ENCODE data around the gene GCAT. TPM values are rescaled to one million over a fixed set of nuclear protein-coding genes. Genes with fewer than 3 reads are reported as not detected.

The GCAT gene
- total and polyA plus RNA-seq, 2 of the 13 experiments (the other 11 are each of a cell fraction or from before 2014, with no cell fraction given): 28.0 to 50.3 TPM

DNA sequence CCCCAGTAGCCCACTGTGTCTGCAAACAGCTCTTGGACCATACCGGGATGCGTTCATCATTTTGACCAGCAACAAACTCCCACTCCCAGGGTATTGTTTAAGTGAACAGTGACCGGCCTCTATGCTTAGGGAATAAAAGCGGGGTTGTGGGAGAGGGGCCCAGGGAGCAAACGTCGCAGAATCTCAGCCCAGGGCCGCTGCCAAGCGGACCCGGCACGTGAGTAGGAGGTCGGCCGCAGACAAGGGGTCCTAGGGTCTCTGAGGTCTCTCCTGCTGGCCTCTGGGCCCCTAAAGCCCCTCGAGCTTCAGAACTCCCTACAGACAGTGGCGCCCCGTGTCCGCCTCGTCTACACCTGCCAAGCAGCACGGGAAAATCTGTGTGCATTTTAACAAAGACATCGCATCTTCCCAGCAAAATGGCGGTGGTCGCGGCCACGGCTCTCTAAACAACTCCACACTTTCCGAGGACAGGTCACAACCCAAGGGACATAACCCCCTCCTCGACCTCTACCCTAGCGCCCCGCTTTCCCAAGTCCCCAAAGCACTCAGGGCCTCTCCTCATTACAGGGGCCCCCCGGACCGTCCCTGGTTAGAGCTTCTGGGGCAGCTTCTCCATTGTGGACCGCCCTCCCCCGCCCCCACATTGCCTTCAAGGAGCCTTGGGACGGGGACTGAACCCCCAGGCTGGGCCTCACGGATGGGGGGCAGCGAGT lies 3.9 kb upstream of the GCAT start (continued):
- TF ChIP-seq, protein P1, sequence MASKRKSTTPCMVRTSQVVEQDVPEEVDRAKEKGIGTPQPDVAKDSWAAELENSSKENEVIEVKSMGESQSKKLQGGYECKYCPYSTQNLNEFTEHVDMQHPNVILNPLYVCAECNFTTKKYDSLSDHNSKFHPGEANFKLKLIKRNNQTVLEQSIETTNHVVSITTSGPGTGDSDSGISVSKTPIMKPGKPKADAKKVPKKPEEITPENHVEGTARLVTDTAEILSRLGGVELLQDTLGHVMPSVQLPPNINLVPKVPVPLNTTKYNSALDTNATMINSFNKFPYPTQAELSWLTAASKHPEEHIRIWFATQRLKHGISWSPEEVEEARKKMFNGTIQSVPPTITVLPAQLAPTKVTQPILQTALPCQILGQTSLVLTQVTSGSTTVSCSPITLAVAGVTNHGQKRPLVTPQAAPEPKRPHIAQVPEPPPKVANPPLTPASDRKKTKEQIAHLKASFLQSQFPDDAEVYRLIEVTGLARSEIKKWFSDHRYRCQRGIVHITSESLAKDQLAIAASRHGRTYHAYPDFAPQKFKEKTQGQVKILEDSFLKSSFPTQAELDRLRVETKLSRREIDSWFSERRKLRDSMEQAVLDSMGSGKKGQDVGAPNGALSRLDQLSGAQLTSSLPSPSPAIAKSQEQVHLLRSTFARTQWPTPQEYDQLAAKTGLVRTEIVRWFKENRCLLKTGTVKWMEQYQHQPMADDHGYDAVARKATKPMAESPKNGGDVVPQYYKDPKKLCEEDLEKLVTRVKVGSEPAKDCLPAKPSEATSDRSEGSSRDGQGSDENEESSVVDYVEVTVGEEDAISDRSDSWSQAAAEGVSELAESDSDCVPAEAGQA (IDR thresholded peaks at IDR 0.05; ENCODE audit: low read depth): 0 out of 2 replicates have a peak, but pooled peaks have one; percentile 5
- TF ChIP-seq, protein P1 (CRISPR knock-in tag; IDR thresholded peaks at IDR 0.05; ENCODE audit: borderline replicate concordance): no peak
- no peak for TF ChIP-seq ZNF282 (IDR thresholded peaks at IDR 0.05; ENCODE audit: partially characterized antibody)

DNA sequence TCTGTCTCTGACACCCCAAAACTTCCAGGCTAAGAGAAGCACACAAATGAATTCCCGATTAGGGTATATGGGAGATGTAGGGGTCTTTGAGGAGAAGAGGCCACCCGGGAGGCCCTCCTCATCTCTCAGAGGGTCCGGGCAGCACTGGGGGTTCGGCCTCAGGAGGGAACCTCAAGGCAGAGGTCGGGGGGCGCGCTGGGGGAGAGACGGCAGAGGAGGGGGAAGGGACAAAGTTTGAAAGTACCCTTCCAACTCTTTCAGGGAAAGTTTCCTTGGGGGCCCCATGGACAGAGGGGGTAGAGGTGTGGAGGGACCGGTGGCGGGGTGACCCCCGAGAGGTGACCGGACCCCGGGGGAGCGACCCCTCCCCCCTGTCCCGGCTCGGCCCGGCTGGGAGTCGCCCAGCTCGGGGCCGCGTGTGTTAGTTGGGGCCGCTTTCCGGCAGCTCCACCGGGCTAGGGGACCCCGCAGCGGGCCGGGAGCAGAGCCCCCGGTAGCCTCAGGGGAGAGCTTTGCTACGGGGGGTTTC lies 3.3 kb upstream of the GCAT start:
- DNase-seq (ENCODE audit: low spot score) (no peak), FAIRE-seq (no peak), ATAC-seq (no peak)
- CTCF ChIA-PET (ENCODE audit: low intra/inter-chr PET ratio, low total read pairs): no interaction called here
- WGBS (ENCODE audit: low lambda C conversion rate): 1% methylated on average over 9 of the region's 29 CpGs
- POLR2A ChIA-PET: interaction anchor here (0.6 to 8.6 kb wide), 27 partner anchors 8 to 243 kb away, joined by 3 to 127 read pairs (median 6); partner anchors contain the start of genes ANKRD54, C22orf23, GGA1 and LGALS1
- no peak overlapping the region for H2AFZ ChIP-seq (ENCODE audit: low read length)
- intact Hi-C loops (cut with micrococcal nuclease; ENCODE audit: unreplicated experiment) (loop anchor here (5.0 to 10.0 kb wide), 2 partner anchors 57 to 150 kb away; partner anchors contain the start of gene PDXP), in situ Hi-C loops (cut with HindIII; ENCODE audit: extremely low pct_ligation_motif_present, low pct_unique_long_range_greater_than_20kb) (no loop called here)
- no peaks in the 10 kb centered on the region for H3K36me3 ChIP-seq (replicated peaks in 1 of 2; ENCODE audit: control insufficient read depth in 1 of 2, insufficient read depth in 2 of 2, low read length in 2 of 2)
- H3K4me1 ChIP-seq (ENCODE audit: insufficient read depth, low read length): peaks cover 28% of the 10 kb centered on the region
- peak overlapping the region; percentile 77 for H3K27ac ChIP-seq (ENCODE audit: extremely low read length, insufficient read depth, low read length)
- TSS peak; percentile 79 for BruUV-seq (replicated peaks)
- H3K27me3 ChIP-seq (ENCODE audit: control insufficient read depth in 1 of 2, insufficient read depth in 2 of 2, low read length in 2 of 2): no peaks in the 10 kb centered on the region; a peak in 1 of 5 replicates
- H3K79me2 ChIP-seq (ENCODE audit: insufficient read depth, low read length): peaks cover 25% of the 10 kb centered on the region
- peak overlapping the region; percentile 88 for H3K9ac ChIP-seq (ENCODE audit: insufficient read depth, low read depth, low read length)
- peak overlapping the region; percentile 78 to 95 (median 93) for H3K4me3 ChIP-seq (replicated peaks in 1 of 3; ENCODE audit: insufficient read depth in 1 of 3, low read depth in 2 of 3, low read length in 3 of 3)
- H4K20me1 ChIP-seq (ENCODE audit: insufficient read depth, low read length): peaks cover 36% of the 10 kb centered on the region; the same call in 1 of the 2 replicates
- no peaks in the 10 kb centered on the region for H3K9me3 ChIP-seq (ENCODE audit: low read length)
- peak overlapping the region; percentile 97 for H3K4me2 ChIP-seq (ENCODE audit: low read depth, low read length)
- TF ChIP-seq NCOA1 (CRISPR knock-in tag; IDR thresholded peaks at IDR 0.05) (0 out of 2 replicates have a peak, but pooled peaks have one; percentile 2), U2AF1 (optimal IDR thresholded peaks at IDR 0.05; ENCODE audit: low read depth, low read length) (no peak), ZNF616 (CRISPR knock-in tag; IDR thresholded peaks at IDR 0.05; ENCODE audit: low read depth) (no peak), ZZZ3 (CRISPR knock-in tag; IDR thresholded peaks at IDR 0.05; ENCODE audit: borderline replicate concordance) (no peak), SOX6 (IDR thresholded peaks at IDR 0.05) (no peak), SOX6 (CRISPR knock-in tag; IDR thresholded peaks at IDR 0.05) (no peak), SMAD9 (CRISPR knock-in tag; IDR thresholded peaks at IDR 0.05) (0 out of 2 replicates have a peak, but pooled peaks have one; percentile 4), HOXD1 (CRISPR knock-in tag; IDR thresholded peaks at IDR 0.05) (no peak)
- TF ChIP-seq, protein P2, sequence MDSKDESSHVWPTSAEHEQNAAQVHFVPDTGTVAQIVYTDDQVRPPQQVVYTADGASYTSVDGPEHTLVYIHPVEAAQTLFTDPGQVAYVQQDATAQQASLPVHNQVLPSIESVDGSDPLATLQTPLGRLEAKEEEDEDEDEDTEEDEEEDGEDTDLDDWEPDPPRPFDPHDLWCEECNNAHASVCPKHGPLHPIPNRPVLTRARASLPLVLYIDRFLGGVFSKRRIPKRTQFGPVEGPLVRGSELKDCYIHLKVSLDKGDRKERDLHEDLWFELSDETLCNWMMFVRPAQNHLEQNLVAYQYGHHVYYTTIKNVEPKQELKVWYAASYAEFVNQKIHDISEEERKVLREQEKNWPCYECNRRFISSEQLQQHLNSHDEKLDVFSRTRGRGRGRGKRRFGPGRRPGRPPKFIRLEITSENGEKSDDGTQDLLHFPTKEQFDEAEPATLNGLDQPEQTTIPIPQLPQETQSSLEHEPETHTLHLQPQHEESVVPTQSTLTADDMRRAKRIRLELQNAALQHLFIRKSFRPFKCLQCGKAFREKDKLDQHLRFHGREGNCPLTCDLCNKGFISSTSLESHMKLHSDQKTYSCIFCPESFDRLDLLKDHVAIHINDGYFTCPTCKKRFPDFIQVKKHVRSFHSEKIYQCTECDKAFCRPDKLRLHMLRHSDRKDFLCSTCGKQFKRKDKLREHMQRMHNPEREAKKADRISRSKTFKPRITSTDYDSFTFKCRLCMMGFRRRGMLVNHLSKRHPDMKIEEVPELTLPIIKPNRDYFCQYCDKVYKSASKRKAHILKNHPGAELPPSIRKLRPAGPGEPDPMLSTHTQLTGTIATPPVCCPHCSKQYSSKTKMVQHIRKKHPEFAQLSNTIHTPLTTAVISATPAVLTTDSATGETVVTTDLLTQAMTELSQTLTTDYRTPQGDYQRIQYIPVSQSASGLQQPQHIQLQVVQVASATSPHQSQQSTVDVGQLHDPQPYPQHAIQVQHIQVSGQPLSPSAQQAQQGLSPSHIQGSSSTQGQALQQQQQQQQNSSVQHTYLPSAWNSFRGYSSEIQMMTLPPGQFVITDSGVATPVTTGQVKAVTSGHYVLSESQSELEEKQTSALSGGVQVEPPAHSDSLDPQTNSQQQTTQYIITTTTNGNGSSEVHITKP (CRISPR knock-in tag; IDR thresholded peaks at IDR 0.05; ENCODE audit: low read depth): no peak
